ENCODE results near the gene LYRM9. TPM values are rescaled to one million over a fixed set of nuclear protein-coding genes. Genes with fewer than 3 reads are reported as not detected.
"Not testable (repeated sequence)": the region's sequence is repeated elsewhere in the genome, so short reads cannot be mapped to it uniquely, and the experiment has no call there.

The LYRM9 gene
- total and polyA plus RNA-seq, 2 donors (not counting 1 experiment from before 2014, with no cell fraction given), result 9.7 to 13.7 TPM

DNA sequence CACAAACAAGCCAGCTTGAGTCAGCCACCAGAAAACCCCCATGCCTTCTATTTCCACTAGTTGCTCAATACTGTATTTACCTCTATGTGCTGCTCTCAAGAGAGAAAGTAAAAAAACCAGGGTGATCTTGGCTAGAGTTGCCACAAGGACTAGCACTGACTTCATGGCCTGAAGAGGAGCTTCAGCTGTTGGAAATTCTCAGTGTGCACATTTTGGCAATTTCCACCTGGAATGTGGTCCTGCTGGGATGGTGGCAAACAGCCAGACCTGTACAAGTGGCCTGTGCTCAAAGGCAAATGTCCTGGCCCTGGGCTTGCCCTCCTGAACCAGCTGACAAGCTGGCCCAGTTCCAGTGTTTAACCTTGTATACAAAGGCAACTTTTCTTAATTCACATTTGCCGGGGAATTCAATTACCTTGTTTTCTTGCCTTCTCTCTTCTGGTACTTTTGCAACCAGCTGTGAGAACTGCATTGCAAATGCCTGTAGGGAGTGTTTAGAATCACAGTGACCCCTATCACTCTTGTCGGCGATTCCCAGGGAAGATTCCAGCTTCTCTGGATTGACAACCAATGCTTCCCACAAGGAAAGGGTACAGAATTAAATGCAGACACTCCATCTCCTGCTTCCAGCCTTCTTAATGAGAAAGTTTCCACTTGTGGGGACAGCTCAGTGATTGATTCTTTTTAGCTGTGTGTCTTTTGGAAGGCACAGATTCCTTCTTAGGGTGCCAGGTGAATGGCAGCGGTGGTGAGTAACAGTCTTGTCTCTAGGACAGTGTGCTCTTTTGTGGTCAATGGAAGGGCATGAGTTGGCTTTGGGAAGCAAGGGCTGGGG, 53.4 kb downstream of the LYRM9 start:
- not testable (repeated sequence) for H3K4me3 ChIP-seq (replicated peaks in 1 of 4; ENCODE audit: control extremely low read depth in 1 of 4, insufficient read depth in 1 of 4, low read depth in 3 of 4, low read length in 4 of 4); H4K20me1 ChIP-seq (ENCODE audit: control insufficient read depth, extremely low read depth, insufficient read depth, low read length); H3K27me3 ChIP-seq (ENCODE audit: control insufficient read depth, insufficient read depth, low read length); H3K79me2 ChIP-seq (ENCODE audit: control insufficient read depth, insufficient read depth, low read length); DNase-seq (ENCODE audit: low read depth in 2 of 2); H3K9ac ChIP-seq (ENCODE audit: insufficient read depth, low read length); H3K4me2 ChIP-seq (ENCODE audit: extremely low read depth, insufficient read depth, low read length); H2AFZ ChIP-seq (ENCODE audit: low read length); H3K27ac ChIP-seq (ENCODE audit: insufficient read depth, low read length); H3K36me3 ChIP-seq (ENCODE audit: control insufficient read depth, insufficient read depth, low read length); H3K9me3 ChIP-seq (ENCODE audit: control insufficient read depth, insufficient read depth, low read depth, low read length); H3K4me1 ChIP-seq (ENCODE audit: control insufficient read depth, extremely low read depth, insufficient read depth, low read length)

DNA sequence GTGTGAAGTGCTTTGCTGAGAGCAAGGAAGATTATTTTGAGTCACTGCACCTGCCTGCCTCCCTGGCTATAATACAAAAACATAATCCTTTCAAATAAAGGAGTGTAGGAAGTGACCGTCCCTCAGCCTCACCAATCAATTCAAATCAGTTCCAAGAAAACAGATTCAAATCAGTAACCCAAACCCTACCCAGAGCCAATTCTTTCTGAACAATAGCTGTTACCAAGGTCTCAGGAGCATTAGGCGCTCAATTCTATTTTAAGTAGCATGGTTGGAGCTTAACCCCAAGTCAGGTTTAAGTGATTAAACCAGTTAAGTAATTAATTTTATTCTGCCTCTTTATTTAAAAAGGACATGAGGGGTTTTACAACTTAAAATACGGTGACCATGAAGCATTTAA, 54.6 kb downstream of the LYRM9 start:
- H3K27ac ChIP-seq (ENCODE audit: insufficient read depth, low read length); H3K9me3 ChIP-seq (ENCODE audit: control insufficient read depth, insufficient read depth, low read depth, low read length); H3K4me3 ChIP-seq (replicated peaks in 1 of 4; ENCODE audit: control extremely low read depth in 1 of 4, insufficient read depth in 1 of 4, low read depth in 3 of 4, low read length in 4 of 4); H3K9ac ChIP-seq (ENCODE audit: insufficient read depth, low read length); H3K4me1 ChIP-seq (ENCODE audit: control insufficient read depth, extremely low read depth, insufficient read depth, low read length); H3K27me3 ChIP-seq (ENCODE audit: control insufficient read depth, insufficient read depth, low read length); H4K20me1 ChIP-seq (ENCODE audit: control insufficient read depth, extremely low read depth, insufficient read depth, low read length); H3K4me2 ChIP-seq (ENCODE audit: extremely low read depth, insufficient read depth, low read length); DNase-seq (ENCODE audit: low read depth in 2 of 2); H2AFZ ChIP-seq (ENCODE audit: low read length); H3K79me2 ChIP-seq (ENCODE audit: control insufficient read depth, insufficient read depth, low read length); H3K36me3 ChIP-seq (ENCODE audit: control insufficient read depth, insufficient read depth, low read length): not testable (repeated sequence)

DNA sequence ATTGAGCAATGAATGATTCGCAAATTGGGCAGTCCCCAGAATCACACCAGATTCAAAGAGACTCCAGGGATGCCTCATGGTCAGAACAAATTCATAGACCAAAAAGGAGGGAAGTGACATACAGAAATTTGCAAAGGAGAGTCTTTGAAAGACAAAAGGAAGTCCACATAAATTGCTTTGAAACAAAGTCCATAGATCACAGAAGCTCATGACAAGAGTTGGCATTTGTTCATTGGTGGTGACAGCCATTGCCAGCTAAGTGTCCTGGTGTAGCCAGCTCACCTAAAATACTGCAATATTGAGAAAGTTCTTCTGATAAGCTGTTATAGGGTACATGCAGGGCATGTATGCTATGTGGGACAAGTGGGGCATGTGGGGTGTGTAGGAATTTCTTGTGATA, 55.4 kb downstream of the LYRM9 start:
- H3K4me2 ChIP-seq (ENCODE audit: extremely low read depth, insufficient read depth, low read length); H2AFZ ChIP-seq (ENCODE audit: low read length); H3K27me3 ChIP-seq (ENCODE audit: control insufficient read depth, insufficient read depth, low read length): not testable (repeated sequence)

DNA sequence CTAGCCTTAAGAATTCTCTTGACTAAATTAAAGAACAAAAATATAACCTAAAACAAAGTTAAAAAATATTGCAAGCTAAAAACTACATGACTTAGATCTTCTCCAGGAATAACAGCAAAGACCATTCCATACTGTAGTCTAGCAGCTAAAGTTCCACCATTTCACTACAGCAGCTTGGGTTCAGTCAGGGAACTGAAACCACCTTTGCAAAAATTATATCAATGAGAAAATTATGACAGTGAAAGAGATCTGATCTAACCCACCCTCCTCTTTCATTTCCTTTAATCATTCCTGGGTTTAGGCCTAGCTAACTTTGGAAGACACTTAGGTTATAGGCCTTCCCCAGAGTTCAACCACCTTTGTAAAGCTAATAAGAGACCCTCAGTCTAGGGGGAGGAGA, 56.5 kb downstream of the LYRM9 start:
- H3K79me2 ChIP-seq (ENCODE audit: control insufficient read depth, insufficient read depth, low read length), result no peaks in the 10 kb centered on the region
- no peaks in the 10 kb centered on the region for H3K27me3 ChIP-seq (ENCODE audit: control insufficient read depth, insufficient read depth, low read length)
- H3K4me2 ChIP-seq (ENCODE audit: extremely low read depth, insufficient read depth, low read length), result no peak overlapping the region
- H4K20me1 ChIP-seq (ENCODE audit: control insufficient read depth, extremely low read depth, insufficient read depth, low read length), result no peaks in the 10 kb centered on the region
- TF ChIP-seq, protein P1, sequence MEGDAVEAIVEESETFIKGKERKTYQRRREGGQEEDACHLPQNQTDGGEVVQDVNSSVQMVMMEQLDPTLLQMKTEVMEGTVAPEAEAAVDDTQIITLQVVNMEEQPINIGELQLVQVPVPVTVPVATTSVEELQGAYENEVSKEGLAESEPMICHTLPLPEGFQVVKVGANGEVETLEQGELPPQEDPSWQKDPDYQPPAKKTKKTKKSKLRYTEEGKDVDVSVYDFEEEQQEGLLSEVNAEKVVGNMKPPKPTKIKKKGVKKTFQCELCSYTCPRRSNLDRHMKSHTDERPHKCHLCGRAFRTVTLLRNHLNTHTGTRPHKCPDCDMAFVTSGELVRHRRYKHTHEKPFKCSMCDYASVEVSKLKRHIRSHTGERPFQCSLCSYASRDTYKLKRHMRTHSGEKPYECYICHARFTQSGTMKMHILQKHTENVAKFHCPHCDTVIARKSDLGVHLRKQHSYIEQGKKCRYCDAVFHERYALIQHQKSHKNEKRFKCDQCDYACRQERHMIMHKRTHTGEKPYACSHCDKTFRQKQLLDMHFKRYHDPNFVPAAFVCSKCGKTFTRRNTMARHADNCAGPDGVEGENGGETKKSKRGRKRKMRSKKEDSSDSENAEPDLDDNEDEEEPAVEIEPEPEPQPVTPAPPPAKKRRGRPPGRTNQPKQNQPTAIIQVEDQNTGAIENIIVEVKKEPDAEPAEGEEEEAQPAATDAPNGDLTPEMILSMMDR (conservative IDR thresholded peaks at IDR 0.05 in 1 of 2, IDR thresholded peaks at IDR 0.05 in 1 of 2; ENCODE audit: low read depth in 1 of 2, low read length in 2 of 2), result no peak
- no peak for TF ChIP-seq EZH2 (IDR thresholded peaks at IDR 0.05; ENCODE audit: low read length, missing control alignments)
- no peak overlapping the region for H3K9ac ChIP-seq (ENCODE audit: insufficient read depth, low read length)
- no peaks in the 10 kb centered on the region for H3K9me3 ChIP-seq (ENCODE audit: control insufficient read depth, insufficient read depth, low read depth, low read length)
- H2AFZ ChIP-seq (ENCODE audit: low read length), result no peak overlapping the region
- H3K4me3 ChIP-seq (replicated peaks in 1 of 4; ENCODE audit: control extremely low read depth in 1 of 4, insufficient read depth in 1 of 4, low read depth in 3 of 4, low read length in 4 of 4), result no peak overlapping the region
- no peak overlapping the region for H3K27ac ChIP-seq (ENCODE audit: insufficient read depth, low read length)
- no peaks in the 10 kb centered on the region for H3K4me1 ChIP-seq (ENCODE audit: control insufficient read depth, extremely low read depth, insufficient read depth, low read length)
- no peak for DNase-seq (ENCODE audit: low read depth in 2 of 2)
- no peaks in the 10 kb centered on the region for H3K36me3 ChIP-seq (ENCODE audit: control insufficient read depth, insufficient read depth, low read length)

More for the DNA sequence above, 55.4 kb downstream of the LYRM9 start:
- not testable (repeated sequence) for H3K27ac ChIP-seq (ENCODE audit: insufficient read depth, low read length); DNase-seq (ENCODE audit: low read depth in 2 of 2); H4K20me1 ChIP-seq (ENCODE audit: control insufficient read depth, extremely low read depth, insufficient read depth, low read length); H3K9ac ChIP-seq (ENCODE audit: insufficient read depth, low read length); H3K4me1 ChIP-seq (ENCODE audit: control insufficient read depth, extremely low read depth, insufficient read depth, low read length); H3K36me3 ChIP-seq (ENCODE audit: control insufficient read depth, insufficient read depth, low read length); H3K9me3 ChIP-seq (ENCODE audit: control insufficient read depth, insufficient read depth, low read depth, low read length); H3K4me3 ChIP-seq (replicated peaks in 1 of 4; ENCODE audit: control extremely low read depth in 1 of 4, insufficient read depth in 1 of 4, low read depth in 3 of 4, low read length in 4 of 4); H3K79me2 ChIP-seq (ENCODE audit: control insufficient read depth, insufficient read depth, low read length)
